ENCODE data around the gene TAF1B.

- no peak for TF ChIP-seq POLR2A (IDR thresholded peaks at IDR 0.05)
- TF ChIP-seq, protein P1, sequence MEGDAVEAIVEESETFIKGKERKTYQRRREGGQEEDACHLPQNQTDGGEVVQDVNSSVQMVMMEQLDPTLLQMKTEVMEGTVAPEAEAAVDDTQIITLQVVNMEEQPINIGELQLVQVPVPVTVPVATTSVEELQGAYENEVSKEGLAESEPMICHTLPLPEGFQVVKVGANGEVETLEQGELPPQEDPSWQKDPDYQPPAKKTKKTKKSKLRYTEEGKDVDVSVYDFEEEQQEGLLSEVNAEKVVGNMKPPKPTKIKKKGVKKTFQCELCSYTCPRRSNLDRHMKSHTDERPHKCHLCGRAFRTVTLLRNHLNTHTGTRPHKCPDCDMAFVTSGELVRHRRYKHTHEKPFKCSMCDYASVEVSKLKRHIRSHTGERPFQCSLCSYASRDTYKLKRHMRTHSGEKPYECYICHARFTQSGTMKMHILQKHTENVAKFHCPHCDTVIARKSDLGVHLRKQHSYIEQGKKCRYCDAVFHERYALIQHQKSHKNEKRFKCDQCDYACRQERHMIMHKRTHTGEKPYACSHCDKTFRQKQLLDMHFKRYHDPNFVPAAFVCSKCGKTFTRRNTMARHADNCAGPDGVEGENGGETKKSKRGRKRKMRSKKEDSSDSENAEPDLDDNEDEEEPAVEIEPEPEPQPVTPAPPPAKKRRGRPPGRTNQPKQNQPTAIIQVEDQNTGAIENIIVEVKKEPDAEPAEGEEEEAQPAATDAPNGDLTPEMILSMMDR (IDR thresholded peaks at IDR 0.05): no peak
Measured at GRCh38 chr2:9909106-9909505, 65.8 kb downstream of the TAF1B start.

All from breast epithelium (tissue), 3 donors.